Measurements from ENCODE around the gene CLCN6.

GRCh38 chr1:11873395-11874257, 67.6 kb downstream of the CLCN6 start:
- TF ChIP-seq, protein P1, sequence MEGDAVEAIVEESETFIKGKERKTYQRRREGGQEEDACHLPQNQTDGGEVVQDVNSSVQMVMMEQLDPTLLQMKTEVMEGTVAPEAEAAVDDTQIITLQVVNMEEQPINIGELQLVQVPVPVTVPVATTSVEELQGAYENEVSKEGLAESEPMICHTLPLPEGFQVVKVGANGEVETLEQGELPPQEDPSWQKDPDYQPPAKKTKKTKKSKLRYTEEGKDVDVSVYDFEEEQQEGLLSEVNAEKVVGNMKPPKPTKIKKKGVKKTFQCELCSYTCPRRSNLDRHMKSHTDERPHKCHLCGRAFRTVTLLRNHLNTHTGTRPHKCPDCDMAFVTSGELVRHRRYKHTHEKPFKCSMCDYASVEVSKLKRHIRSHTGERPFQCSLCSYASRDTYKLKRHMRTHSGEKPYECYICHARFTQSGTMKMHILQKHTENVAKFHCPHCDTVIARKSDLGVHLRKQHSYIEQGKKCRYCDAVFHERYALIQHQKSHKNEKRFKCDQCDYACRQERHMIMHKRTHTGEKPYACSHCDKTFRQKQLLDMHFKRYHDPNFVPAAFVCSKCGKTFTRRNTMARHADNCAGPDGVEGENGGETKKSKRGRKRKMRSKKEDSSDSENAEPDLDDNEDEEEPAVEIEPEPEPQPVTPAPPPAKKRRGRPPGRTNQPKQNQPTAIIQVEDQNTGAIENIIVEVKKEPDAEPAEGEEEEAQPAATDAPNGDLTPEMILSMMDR (IDR thresholded peaks at IDR 0.05; ENCODE audit: low read depth, low read length): no peak
- TF ChIP-seq POLR2A (IDR thresholded peaks at IDR 0.05; ENCODE audit: extremely low read depth, insufficient read length): no peak
- no peak for TF ChIP-seq MYC (IDR thresholded peaks at IDR 0.05; ENCODE audit: low read depth, low read length)
- TF ChIP-seq, protein P2, sequence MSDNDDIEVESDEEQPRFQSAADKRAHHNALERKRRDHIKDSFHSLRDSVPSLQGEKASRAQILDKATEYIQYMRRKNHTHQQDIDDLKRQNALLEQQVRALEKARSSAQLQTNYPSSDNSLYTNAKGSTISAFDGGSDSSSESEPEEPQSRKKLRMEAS (IDR thresholded peaks at IDR 0.05; ENCODE audit: low read depth, low read length): no peak

All from NB4 (cell line).